Stimulated activated CD8-positive, alpha-beta memory T cell treated with anti-CD3 and anti-CD28 coated beads, Interleukin-7, amount 100 ng/mL, for 1 hour (primary cell): ENCODE data around the gene CRYGS.
"Not testable (repeated sequence)": the region's sequence is repeated elsewhere in the genome, so short reads cannot be mapped to it uniquely, and the experiment has no call there.

Experiments
- DNase-seq, 2 donors: peaks; one replicate each; pipeline ENCODE4 v3.0.0-alpha.2; 2020; ENCODE audit warnings: low read depth in 2 of 2

Gene CRYGS

GRCh38 chr3:186552408-186553031, 8.3 kb upstream of the CRYGS start:
- DNase-seq = no peak

DNA sequence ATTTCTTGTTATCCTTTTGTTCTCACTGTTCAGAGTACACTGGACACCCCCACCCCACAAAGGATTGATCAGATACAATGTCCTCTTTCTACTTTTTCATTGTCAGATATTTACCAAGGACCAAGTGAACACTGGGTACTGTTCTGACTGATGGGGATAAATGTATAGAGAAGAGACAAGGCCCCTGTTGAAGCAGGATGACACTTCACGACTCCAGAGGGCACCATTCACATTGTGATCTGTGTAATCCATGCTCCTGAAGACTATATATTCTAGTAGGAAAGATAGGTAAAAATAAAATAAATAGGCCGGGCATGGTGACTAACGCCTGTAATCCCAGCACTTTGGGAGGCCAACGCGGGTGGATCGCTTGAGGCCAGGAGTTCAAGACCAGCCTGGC, 7.2 kb upstream of the CRYGS start:
- no peak for DNase-seq

GRCh38 chr3:186549497-186549896, 5.3 kb upstream of the CRYGS start:
- DNase-seq = no peak

GRCh38 chr3:186540835-186541226, 3.3 kb downstream of the CRYGS start:
- DNase-seq = no peak

DNA sequence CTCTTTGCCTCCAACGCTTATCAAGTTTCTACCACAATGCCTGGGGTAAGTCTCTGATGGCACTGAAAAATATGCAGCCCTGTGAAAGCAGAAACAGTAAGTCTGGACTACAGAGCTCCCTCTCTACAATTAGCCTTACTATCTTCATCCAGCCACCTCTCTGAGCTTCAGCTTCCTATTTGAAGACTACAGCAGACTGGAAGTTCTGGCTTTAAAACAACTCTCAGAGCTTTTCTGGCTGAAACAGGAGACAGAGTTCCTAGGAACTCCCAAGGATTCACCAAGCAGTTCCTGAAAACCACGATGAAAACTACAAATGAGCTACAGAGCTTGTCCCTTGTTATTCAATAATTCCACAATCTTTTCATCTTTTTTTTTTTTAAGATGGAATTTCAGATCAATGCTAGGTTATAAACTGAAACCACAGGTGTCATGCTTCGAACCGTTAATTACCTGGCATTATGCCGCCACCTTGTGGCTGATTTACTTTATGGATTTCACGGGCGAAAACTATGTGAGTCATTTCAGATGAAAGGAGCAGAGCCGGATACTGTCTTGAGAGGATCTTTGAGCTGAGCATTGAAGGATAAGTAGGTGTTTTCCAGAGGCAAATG, 3.9 kb downstream of the CRYGS start:
- peak; percentile 65 to 68 for DNase-seq

GRCh38 chr3:186538779-186539178, 5.4 kb downstream of the CRYGS start:
- no peak for DNase-seq

- DNase-seq = no peak
These were observed 7.0 kb downstream of the CRYGS start for GRCh38 chr3:186536883-186537844.

- no peak for DNase-seq
These were observed 10.0 kb downstream of the CRYGS start for GRCh38 chr3:186534113-186534669.

DNA sequence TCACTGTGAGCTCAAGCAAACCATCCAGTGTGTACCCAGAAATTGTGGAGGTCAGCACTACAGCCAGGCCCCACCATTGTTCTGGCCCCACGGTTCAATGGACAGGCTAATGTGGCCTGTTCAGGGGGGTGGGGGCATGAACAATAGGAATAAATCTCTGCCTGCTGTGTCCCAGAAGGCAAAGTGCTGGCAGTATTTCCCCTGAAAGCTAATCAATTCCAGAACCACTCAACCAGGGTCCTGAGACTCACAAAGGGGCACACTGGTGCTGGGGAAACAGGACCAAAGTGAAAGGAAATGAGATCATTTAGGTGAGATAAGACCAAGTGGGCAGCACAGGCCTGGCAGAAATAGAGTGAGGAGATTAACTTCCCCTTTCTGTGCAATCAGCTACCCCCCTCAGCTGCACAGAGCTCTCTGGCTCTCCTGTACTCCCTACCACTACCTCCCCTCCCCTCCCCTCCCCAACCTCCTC, 11.5 kb downstream of the CRYGS start:
- no peak for DNase-seq

GRCh38 chr3:186531694-186532093, 12.5 kb downstream of the CRYGS start:
- DNase-seq = not testable (repeated sequence)

DNA sequence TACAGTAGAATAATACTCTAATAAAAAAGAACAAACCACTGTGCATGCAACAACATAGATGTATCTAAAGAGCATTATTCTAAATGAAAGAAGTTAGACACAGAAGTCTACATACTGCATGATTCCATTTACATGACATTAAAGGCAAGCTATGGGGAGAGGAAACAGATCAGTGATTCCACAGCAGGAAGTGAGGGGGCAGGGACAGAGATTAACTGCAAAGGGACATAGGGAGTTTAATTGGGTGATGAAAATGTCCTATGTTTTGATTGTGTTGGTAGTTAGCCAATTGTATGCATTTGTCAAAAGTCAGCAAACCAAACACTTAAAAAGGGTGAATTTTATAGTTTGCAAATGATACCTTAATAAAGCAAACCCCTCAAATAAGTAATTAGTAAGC, 13.8 kb downstream of the CRYGS start:
- DNase-seq = no peak

GRCh38 chr3:186529201-186529999, 14.8 kb downstream of the CRYGS start:
- DNase-seq = no peak

GRCh38 chr3:186526256-186526606, 17.9 kb downstream of the CRYGS start:
- DNase-seq = no peak

GRCh38 chr3:186525369-186526255, 18.6 kb downstream of the CRYGS start:
- DNase-seq = no peak

GRCh38 chr3:186524616-186525015, 19.6 kb downstream of the CRYGS start:
- DNase-seq = no peak

DNA sequence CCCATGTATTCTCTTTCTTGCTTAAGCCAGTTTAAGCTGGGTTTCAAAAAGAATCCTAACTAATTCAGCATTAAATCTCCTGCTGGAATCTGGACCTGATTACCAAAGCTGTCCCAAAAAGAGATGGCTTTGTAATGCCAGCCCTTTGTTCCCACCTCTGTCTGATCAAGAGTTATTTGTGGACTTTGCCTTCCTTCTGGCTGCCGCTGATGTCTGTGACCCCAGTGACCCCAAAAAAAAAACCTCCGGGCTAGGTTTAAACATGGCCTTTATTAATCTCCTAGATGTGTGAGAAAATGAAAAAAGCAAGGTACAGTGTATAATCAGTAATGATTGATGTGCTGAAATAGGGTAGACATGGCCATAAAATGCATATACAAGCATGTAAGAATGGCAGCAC, 20.7 kb downstream of the CRYGS start:
- no peak for DNase-seq

DNA sequence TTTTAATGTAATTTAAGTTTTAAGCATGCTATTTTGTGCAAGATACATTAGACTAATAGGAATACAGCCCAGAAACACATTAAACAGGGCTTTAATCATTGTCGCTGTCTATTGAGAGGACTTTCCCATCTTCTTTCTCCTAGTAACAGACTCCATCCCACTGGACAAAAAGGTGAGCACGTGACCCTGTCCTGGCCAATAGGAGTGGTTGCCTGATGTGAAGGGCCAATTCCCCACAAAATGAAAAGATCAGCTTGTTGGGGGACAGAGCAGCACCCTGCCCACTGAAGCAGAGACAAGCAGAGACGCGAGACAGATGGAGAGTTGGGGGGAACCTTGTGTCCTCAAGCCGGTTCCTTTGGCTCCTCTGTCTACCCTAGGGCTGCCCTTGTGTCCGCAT, 21.2 kb downstream of the CRYGS start:
- DNase-seq = no peak

- DNase-seq = no peak
These were observed 23.0 kb downstream of the CRYGS start for GRCh38 chr3:186520957-186521842.

GRCh38 chr3:186520431-186520830, 23.7 kb downstream of the CRYGS start:
- no peak for DNase-seq
